Measurements from ENCODE around the gene GPRIN1.

Gene GPRIN1

GRCh38 chr5:176648474-176649194 is 38.7 kb upstream of the GPRIN1 start:
- no peak for DNase-seq (ENCODE audit: insufficient read length)
- no peak for TF ChIP-seq POLR2A (IDR thresholded peaks at IDR 0.05; ENCODE audit: low read depth, low read length)
- FAIRE-seq, result no peak

DNA sequence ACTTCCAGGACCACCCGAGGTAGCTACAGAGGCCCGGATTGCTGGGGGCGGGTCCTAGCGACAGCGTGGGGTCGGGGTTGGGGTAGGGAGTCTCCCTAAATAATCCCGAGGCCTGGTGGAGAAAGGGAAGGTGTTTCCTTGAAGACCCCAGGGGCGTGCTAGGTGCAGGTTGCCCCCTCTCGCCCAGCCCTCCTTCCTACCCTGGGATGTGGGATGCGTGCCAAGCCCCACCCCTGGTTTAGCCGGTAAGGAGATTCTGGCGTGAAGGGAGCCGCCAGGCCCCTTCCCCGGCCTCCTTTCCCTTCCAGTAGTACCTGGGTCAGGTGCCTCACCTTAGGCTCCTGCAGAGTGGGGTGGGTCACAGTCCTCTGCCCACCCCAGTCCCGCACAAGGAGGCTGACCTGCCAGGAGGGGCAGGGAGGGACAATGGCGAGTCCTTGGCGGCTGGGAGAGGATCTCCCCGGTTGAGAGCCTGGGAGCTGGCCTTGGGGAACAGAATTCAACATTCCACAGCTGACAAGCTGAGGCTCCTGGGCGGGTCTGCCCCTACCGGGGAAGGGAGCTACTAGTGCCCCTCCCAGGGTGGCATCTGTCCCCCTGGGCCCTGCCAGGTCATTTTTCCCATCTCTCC is 38.0 kb upstream of the GPRIN1 start:
- no peak for DNase-seq (ENCODE audit: insufficient read length)
- no peak for FAIRE-seq
- TF ChIP-seq POLR2A (IDR thresholded peaks at IDR 0.05; ENCODE audit: low read depth, low read length) (no peak), POLR2AphosphoS5 (IDR thresholded peaks at IDR 0.05; ENCODE audit: low read depth, low read length) (no peak), TAF1 (IDR thresholded peaks at IDR 0.05; ENCODE audit: borderline replicate concordance, low read depth, low read length) (no peak)

DNA sequence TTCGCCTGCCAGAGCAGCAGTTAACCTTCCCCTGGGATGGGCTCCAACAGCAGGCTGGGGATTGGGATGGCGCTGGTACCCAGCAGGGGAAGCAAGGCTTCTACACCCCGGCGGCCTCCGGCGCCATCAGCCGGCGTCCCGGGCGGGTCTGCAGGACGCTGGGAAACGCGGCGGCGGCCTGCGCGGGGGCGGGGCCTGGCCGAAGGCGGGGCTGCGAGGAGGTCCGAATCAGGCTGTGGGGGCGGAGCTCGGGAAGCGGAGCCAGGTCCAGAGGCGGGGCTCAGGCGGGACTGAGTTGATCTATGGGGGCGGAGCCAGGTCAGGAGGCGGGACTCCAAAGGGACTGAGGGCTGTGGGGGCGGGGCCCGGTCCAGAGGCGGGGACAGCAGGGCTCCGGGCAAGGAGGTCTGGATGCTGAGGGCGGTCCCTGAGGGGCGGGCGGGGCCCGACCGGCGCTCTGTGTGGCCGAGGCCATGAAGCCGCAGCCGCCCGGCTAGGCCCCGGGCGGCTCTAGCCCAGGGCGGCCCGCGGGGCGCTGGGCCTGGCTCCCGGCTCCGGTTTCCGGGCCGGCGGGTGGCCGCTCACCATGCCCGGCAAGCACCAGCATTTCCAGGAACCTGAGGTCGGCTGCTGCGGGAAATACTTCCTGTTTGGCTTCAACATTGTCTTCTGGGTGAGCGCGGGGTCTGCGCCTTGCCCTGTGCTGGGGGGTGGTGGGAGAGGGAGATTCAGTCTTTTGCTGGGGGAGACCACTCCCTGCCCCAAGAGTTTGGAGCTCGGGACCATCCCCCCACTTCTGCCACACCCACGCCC is 37.3 kb upstream of the GPRIN1 start, which contains the start of gene TSPAN17:
Gene TSPAN17 (plus strand): TSS at position 455 of the 813 bp plus-strand sequence. CDS start 132 bp downstream, at position 587.
- FAIRE-seq (peak; percentile 99), DNase-seq (ENCODE audit: insufficient read length) (peak; percentile 99)
- peak; percentile 89 for TF ChIP-seq TAF1 (IDR thresholded peaks at IDR 0.05; ENCODE audit: borderline replicate concordance, low read depth, low read length)
- peak; percentile 98 for TF ChIP-seq POLR2A (IDR thresholded peaks at IDR 0.05; ENCODE audit: low read depth, low read length)
- TF ChIP-seq POLR2AphosphoS5 (IDR thresholded peaks at IDR 0.05; ENCODE audit: low read depth, low read length), result peak; percentile 84

GRCh38 chr5:176646707-176647029 is 36.7 kb upstream of the GPRIN1 start:
- no peak for FAIRE-seq
- DNase-seq (ENCODE audit: insufficient read length), result no peak
- TF ChIP-seq POLR2AphosphoS5 (IDR thresholded peaks at IDR 0.05; ENCODE audit: low read depth, low read length), result no peak
- TF ChIP-seq TAF1 (IDR thresholded peaks at IDR 0.05; ENCODE audit: borderline replicate concordance, low read depth, low read length), result no peak
- no peak for TF ChIP-seq POLR2A (IDR thresholded peaks at IDR 0.05; ENCODE audit: low read depth, low read length)

DNA sequence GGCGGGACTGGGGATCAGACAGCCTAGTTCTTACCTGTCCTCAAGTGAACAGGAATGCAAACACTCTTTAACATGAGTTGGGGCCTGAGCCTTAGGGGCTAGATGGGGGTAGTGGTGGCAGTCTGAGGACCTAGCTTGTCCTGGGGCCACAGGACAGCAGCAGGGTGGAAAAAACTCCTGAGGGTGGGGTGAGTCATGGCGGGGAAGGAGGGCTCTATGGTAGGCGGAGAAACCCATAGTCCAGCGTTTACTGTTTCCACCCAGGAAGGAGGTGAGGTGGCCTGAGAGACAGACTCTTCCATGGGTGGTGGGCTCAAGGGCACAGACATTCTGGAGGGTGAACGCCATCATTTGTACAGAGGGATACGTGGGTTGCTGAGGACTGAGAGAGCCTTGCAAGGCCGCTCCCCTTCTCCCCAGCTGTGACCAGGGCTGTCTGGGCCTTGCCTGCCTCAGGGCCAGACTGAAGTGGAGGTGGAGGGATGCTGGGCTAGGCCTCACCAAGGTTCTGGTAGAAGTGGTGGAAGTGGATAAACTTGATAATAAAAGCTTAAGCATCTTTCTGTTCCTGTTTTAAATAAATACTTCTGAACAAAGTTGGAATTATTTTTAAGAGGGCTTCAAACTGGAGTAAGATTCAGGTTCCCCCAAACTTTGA is 36.2 kb upstream of the GPRIN1 start:
- DNase-seq (ENCODE audit: insufficient read length) (no peak), FAIRE-seq (no peak)
- TF ChIP-seq TAF1 (IDR thresholded peaks at IDR 0.05; ENCODE audit: borderline replicate concordance, low read depth, low read length) (no peak), POLR2A (IDR thresholded peaks at IDR 0.05; ENCODE audit: low read depth, low read length) (no peak), POLR2AphosphoS5 (IDR thresholded peaks at IDR 0.05; ENCODE audit: low read depth, low read length) (no peak)

DNA sequence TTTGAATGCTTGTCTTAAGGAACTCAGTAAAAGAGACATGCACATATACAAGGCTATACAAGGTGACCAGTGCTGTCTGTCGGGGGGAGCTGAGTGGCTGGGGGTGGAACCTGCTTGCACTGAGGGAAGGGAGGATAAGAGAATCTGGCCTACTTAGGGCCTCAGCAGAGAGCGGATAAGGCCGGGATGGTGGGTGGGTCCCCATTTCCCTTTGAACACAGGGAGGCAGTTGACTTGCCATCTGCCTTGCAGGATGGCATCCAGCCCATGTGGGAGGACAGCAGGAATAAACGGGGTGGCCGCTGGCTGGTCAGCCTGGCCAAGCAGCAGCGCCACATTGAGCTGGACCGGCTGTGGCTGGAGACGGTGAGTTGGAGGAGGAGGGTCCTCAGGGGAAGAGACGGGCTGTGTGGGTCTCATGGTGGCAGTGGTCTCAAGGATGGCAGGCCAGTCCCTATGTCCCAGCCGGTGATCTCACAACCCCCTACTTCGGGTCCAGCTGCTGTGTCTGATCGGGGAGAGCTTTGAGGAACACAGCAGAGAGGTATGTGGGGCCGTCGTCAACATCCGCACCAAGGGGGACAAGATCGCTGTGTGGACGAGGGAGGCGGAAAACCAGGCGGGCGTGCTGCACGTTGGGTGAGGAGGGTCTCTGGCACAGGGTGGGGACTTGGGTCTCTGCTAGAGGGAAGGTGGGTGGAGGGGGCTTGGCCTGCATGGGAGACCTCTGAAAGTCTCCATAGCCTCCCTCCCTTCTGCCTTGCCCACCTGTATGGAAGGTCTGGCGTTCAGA is 35.1 kb upstream of the GPRIN1 start:
- no peak for TF ChIP-seq POLR2AphosphoS5 (IDR thresholded peaks at IDR 0.05; ENCODE audit: low read depth, low read length)
- no peak for TF ChIP-seq POLR2A (IDR thresholded peaks at IDR 0.05; ENCODE audit: low read depth, low read length)
- TF ChIP-seq TAF1 (IDR thresholded peaks at IDR 0.05; ENCODE audit: borderline replicate concordance, low read depth, low read length), result no peak
- FAIRE-seq, result no peak

GRCh38 chr5:176644294-176644693 is 34.3 kb upstream of the GPRIN1 start:
- FAIRE-seq, result no peak

More for the DNA sequence above, 35.1 kb upstream of the GPRIN1 start:
- DNase-seq (ENCODE audit: insufficient read length), result no peak

DNA sequence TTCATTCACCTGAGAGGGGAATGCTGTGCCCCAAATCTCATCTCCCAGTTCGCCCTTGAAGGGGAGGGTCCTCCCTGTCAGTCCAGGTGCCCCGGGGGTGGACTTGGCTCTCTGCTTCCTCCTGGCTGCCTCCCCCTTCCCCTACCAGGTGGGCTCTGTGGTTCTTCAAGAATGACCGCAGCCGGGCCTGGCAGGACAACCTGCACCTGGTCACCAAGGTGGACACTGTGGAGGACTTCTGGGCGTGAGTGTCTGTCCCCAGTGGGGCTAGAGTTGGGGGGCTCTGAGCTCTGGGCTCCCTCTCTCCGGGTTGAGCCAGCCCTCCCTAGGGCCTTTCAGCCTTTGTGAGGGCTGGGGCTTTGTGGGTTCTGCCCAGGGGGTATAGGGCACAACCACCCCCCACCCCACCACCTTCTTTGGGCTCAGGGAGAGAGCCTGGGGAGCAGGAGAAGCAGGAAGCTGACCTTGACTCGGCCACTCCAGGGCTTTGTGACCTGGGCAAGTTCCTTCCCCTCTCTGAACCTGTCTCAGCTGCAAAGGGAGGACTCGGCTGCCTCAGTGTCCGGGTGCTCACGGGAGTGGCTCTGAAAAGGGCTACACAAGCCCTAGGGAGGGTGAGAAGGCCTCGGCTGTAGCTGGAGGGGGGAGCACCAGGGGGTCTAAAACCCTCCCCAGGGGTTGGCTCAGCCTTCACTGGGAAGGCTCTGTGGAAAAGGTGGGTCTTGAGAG is 33.7 kb upstream of the GPRIN1 start:
- DNase-seq (ENCODE audit: insufficient read length) (no peak), FAIRE-seq (no peak)
- TF ChIP-seq POLR2AphosphoS5 (IDR thresholded peaks at IDR 0.05; ENCODE audit: low read depth, low read length), result no peak
- no peak for TF ChIP-seq TAF1 (IDR thresholded peaks at IDR 0.05; ENCODE audit: borderline replicate concordance, low read depth, low read length)

More at GRCh38 chr5:176644294-176644693, 34.3 kb upstream of the GPRIN1 start:
- no peak for TF ChIP-seq POLR2A (IDR thresholded peaks at IDR 0.05; ENCODE audit: low read depth, low read length)
- no peak for TF ChIP-seq TAF1 (IDR thresholded peaks at IDR 0.05; ENCODE audit: borderline replicate concordance, low read depth, low read length)
- no peak for TF ChIP-seq POLR2AphosphoS5 (IDR thresholded peaks at IDR 0.05; ENCODE audit: low read depth, low read length)
- no peak for DNase-seq (ENCODE audit: insufficient read length)

DNA sequence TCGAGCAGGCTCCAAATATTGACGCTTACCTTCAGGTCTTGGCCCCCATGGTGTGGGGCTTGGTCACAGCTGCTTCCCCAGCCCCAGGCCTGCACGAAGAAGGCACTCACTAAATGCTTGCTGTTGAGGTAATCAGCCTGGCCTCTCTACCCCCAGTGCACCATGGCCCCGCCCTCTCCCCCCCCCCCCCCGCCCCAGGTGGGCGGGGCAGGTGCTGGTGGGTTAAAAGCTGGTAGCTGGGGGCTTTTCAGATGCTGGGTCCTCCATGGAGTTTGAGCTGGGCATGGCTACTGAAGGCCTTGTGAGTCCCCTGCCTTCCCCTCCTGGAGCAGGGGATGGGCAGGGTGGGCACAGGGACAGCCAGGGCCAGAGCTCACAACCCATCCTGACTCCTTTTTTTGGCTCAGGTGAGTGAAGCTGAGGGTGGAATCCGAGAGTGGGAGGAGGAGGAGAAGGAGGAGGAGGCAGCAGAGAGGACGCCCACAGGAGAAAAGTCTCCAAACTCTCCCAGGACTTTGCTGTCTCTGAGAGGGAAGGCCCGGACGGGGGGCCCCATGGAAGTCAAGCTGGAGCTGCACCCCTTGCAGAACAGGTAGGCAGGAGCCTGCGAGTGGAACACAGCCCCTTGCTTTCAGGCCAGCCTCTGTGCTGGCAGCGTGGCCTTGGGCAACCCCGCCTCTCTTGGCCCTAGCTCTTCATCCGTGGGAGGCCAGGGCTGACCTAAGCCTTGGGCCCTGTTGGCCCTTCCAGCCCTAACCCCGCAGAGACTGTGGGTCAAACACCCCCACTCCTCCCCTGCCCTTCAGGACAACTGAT is 32.9 kb upstream of the GPRIN1 start:
- no peak for TF ChIP-seq POLR2A (IDR thresholded peaks at IDR 0.05; ENCODE audit: low read depth, low read length)
- TF ChIP-seq POLR2AphosphoS5 (IDR thresholded peaks at IDR 0.05; ENCODE audit: low read depth, low read length), result no peak
- TF ChIP-seq TAF1 (IDR thresholded peaks at IDR 0.05; ENCODE audit: borderline replicate concordance, low read depth, low read length), result no peak
- no peak for FAIRE-seq

More for the DNA sequence above, 32.9 kb upstream of the GPRIN1 start:
- DNase-seq (ENCODE audit: insufficient read length), result no peak

Measured in GM12892 (cell line).